ELR (cell line): Measurements from ENCODE around the gene CSF3.
"Not testable (repeated sequence)": the region's sequence is repeated elsewhere in the genome, so short reads cannot be mapped to it uniquely, and the experiment has no call there.

ENCODE experiments used
- DNase-seq: peaks from one replicate; pipeline ENCODE4 v3.0.0-alpha.2; 2015; ENCODE audit warnings: low read depth

The CSF3 gene

GRCh38 chr17:39997543-39997942, 17.7 kb upstream of the CSF3 start:
- no peak for DNase-seq

GRCh38 chr17:39999067-39999466, 16.2 kb upstream of the CSF3 start:
- DNase-seq = peak; percentile 50

- DNase-seq = no peak
These were observed 15.1 kb upstream of the CSF3 start for GRCh38 chr17:40000161-40000560.

- not testable (repeated sequence) for DNase-seq
These were observed 13.9 kb upstream of the CSF3 start for GRCh38 chr17:40001335-40001734.

GRCh38 chr17:40004072-40004471, 11.2 kb upstream of the CSF3 start:
- DNase-seq = no peak

GRCh38 chr17:40004712-40005111, 10.5 kb upstream of the CSF3 start:
- no peak for DNase-seq

- DNase-seq = no peak
These were observed 9.7 kb upstream of the CSF3 start for GRCh38 chr17:40005520-40005919.

- not testable (repeated sequence) for DNase-seq
These were observed 4.2 kb upstream of the CSF3 start for GRCh38 chr17:40010946-40011500.

- DNase-seq = not testable (repeated sequence)
These were observed 3.1 kb upstream of the CSF3 start for GRCh38 chr17:40012017-40012647.

GRCh38 chr17:40014375-40014980, 762 bp upstream of the CSF3 start:
- peak; percentile 85 for DNase-seq

GRCh38 chr17:40015998-40016985, 1.1 kb downstream of the CSF3 start:
- peak; percentile 21 for DNase-seq

GRCh38 chr17:40017422-40018080, 2.3 kb downstream of the CSF3 start:
- DNase-seq = peak; percentile 50

- DNase-seq = peak; percentile 83
These were observed 3.2 kb downstream of the CSF3 start for GRCh38 chr17:40018211-40019121.

GRCh38 chr17:40019140-40019991, 4.1 kb downstream of the CSF3 start:
- peak; percentile 99 for DNase-seq

- DNase-seq = no peak
These were observed 4.9 kb downstream of the CSF3 start for GRCh38 chr17:40020146-40020545.

- peak; percentile 99 for DNase-seq
These were observed 6.3 kb downstream of the CSF3 start for GRCh38 chr17:40021451-40021971.

GRCh38 chr17:40022497-40022896, 7.3 kb downstream of the CSF3 start:
- no peak for DNase-seq

- DNase-seq = no peak
These were observed 7.8 kb downstream of the CSF3 start for GRCh38 chr17:40022961-40023541.

GRCh38 chr17:40023590-40024292, 8.5 kb downstream of the CSF3 start:
- peak; percentile 53 for DNase-seq
